Thoracic aorta endothelial cell (primary cell): ENCODE measurements around the gene OR51G1. TPM values are rescaled to one million over a fixed set of nuclear protein-coding genes. Genes with fewer than 3 reads are reported as not detected.

ENCODE experiments used
- total RNA-seq: library from RNA; depleted of rRNA; stranded (reverse); fragments of >200 nt; gene quantifications from 2 replicates; pipeline ENCODE4 v1.2.3, GENCODE V29; 2012

Gene OR51G1
- total RNA-seq = not detected in 2 replicates

GRCh38 chr11:4924239-4924638, at the start of gene OR51G1:
OR51G1 (minus strand) TSS chr11:4924339; CDS start chr11:4924339, 0 bp downstream.

DNA sequence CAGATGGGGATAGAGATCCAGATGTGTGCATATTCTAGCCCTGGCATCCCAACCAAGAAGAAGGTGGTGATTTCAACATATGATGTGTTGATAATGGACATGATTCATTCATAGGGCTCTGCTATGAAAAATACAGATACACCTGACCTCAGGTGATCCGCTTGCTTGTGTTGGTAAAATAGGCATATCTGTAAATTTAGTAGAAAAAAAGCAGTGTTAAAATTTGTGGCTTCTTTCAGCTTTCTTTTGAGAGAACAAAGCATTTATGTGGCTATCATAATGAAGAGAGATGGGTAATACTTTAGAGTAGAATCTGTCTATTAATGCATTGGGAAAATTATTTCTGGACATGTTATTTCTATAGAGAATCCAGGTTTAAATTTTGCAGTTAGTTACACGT, 31.5 kb upstream of the OR51G1 start, which contains the start of gene OR51A2:
Gene OR51A2, minus strand, starts transcription at position 101 of the 400 bp plus-strand sequence. Its CDS starts 0 bp downstream, at position 101.

GRCh38 chr11:4947505-4947904, 23.4 kb upstream of the OR51G1 start, which contains the start of gene OR51A4:
OR51A4 (minus strand) TSS chr11:4947605; CDS start chr11:4947100, 505 bp downstream.

DNA sequence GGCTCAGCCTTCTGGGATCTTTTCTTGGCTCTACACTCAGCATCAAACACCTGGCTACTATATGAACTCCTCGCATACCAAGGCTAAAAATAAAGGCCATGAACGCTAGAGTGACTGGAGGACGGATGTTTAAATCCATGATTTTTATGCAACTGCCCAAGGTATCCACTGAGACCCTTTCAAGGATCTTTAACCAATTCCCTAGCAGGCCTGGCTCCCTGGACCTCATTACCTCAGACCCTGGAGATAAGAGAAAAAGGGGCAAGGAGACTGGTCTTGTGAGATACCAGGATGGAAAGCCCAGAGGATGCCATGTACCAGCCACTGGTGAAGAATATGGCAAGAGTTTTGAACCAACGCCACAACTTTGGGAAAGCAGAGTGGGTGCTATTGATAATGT, 4.9 kb downstream of the OR51G1 start, which contains the start of gene OR51G2:
Gene OR51G2, minus strand, starts transcription at position 101 of the 400 bp plus-strand sequence. CDS start 3,687 bp downstream, outside the sequence.

GRCh38 chr11:4903484-4903883, 20.7 kb downstream of the OR51G1 start, which contains the start of gene OR51A7:
OR51A7 (plus strand) TSS chr11:4903783; CDS start chr11:4907370, 3,587 bp downstream.

GRCh38 chr11:4881860-4882500, 42.2 kb downstream of the OR51G1 start, which contains the start of gene OR51T1:
OR51T1 (plus strand) TSS chr11:4881900; CDS start chr11:4881900, 0 bp downstream.

Other genes with a start within 250 kb of the OR51G1 start
- gene OR51E2, start 226.5 kb downstream of the OR51G1 start, total RNA-seq = not detected in 2 replicates
- not detected in 2 replicates for gene MMP26, start 219.6 kb downstream of the OR51G1 start, total RNA-seq
- gene OR51F1, start 154.4 kb downstream of the OR51G1 start, total RNA-seq = not detected in 2 replicates
- not detected in 2 replicates for gene OR52R1, start 120.0 kb downstream of the OR51G1 start, total RNA-seq
- not detected in 2 replicates for gene OR51F2, start 103.0 kb downstream of the OR51G1 start, total RNA-seq
- gene OR51S1, start 75.1 kb downstream of the OR51G1 start, total RNA-seq = not detected in 2 replicates
- not detected in 2 replicates for gene OR51T1, start 42.4 kb downstream of the OR51G1 start, total RNA-seq
- gene OR51A7, start 20.6 kb downstream of the OR51G1 start, total RNA-seq = not detected in 2 replicates
- gene OR51G2, start 5.0 kb downstream of the OR51G1 start, total RNA-seq = not detected in 2 replicates
- not detected in 2 replicates for gene OR51A4, start 23.3 kb upstream of the OR51G1 start, total RNA-seq
- not detected in 2 replicates for gene OR51A2, start 31.4 kb upstream of the OR51G1 start, total RNA-seq
- not detected in 2 replicates for gene OR51L1, start 70.5 kb upstream of the OR51G1 start, total RNA-seq
- not detected in 2 replicates for gene OR52J3, start 122.2 kb upstream of the OR51G1 start, total RNA-seq
- not detected in 2 replicates for gene OR52E2, start 135.3 kb upstream of the OR51G1 start, total RNA-seq
- gene OR52E1, start 145.2 kb upstream of the OR51G1 start, total RNA-seq = not detected in 2 replicates
- not detected in 2 replicates for gene OR52A5, start 214.0 kb upstream of the OR51G1 start, total RNA-seq
- not detected in 2 replicates for gene OR52A1, start 230.4 kb upstream of the OR51G1 start, total RNA-seq